Stimulated activated CD4-positive, alpha-beta T cell treated with anti-CD3 and anti-CD28 coated beads, TNF-alpha, amount 100 ng/mL, for 48 hours (primary cell): ENCODE measurements around the gene PLA2G4D.
A peak's percentile ranks its signal among the peaks of the same experiment; 100 is the strongest.

Experiments used
- DNase-seq, 3 donors: peaks; one replicate each; pipeline ENCODE4 v3.0.0-alpha.2; 2020; ENCODE audit warnings: low read depth in 3 of 3

Gene PLA2G4D

GRCh38 chr15:42090781-42091180, 3.6 kb downstream of the PLA2G4D start:
- no peak for DNase-seq

DNA sequence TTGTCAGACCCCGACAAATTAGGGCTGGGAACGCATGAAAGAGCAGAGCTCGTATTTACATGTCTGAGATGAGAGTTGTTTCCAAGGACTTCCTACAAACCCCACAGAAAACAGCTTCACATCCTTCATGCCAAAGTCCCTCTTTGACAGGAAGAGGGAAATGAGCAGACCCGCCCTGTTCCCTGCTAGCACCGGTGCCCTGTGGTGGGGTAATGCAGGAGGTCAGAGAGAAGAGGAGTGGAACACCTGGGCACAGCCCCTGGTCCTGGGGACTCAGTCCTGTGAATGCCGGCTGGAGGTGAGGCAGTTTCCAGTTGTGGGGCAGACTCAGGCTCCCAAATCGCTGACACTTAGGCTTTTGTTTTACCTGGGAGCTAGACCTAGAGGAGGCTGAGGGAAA, 4.0 kb downstream of the PLA2G4D start:
- DNase-seq = no peak

DNA sequence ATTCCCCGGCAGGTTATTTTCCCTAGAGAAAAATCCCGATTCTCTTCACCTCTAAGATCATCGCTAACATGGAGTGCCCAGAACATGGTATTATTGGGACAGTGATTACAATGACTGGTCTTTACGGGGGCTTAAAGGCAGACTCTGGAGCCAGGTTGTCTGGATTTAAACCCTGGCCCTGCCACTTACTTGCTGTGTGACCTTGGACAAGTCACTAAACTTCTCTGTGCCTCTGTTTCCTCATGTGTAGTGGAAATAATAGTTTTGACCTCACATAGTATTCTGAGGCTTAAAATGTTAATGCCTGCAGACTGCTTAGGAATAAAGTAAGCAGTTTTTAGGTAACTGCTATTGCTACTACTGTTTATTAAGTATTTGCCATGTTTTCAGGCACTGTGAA, 4.4 kb downstream of the PLA2G4D start:
- DNase-seq = no peak

- no peak for DNase-seq
These were observed 5.3 kb downstream of the PLA2G4D start for GRCh38 chr15:42088801-42089640.

GRCh38 chr15:42087926-42088800, 6.2 kb downstream of the PLA2G4D start:
- DNase-seq = no peak

GRCh38 chr15:42087460-42087859, 6.9 kb downstream of the PLA2G4D start:
- no peak for DNase-seq

- DNase-seq = no peak
These were observed 8.6 kb downstream of the PLA2G4D start for GRCh38 chr15:42085721-42086120.

GRCh38 chr15:42085236-42085605, 9.1 kb downstream of the PLA2G4D start:
- no peak for DNase-seq

DNA sequence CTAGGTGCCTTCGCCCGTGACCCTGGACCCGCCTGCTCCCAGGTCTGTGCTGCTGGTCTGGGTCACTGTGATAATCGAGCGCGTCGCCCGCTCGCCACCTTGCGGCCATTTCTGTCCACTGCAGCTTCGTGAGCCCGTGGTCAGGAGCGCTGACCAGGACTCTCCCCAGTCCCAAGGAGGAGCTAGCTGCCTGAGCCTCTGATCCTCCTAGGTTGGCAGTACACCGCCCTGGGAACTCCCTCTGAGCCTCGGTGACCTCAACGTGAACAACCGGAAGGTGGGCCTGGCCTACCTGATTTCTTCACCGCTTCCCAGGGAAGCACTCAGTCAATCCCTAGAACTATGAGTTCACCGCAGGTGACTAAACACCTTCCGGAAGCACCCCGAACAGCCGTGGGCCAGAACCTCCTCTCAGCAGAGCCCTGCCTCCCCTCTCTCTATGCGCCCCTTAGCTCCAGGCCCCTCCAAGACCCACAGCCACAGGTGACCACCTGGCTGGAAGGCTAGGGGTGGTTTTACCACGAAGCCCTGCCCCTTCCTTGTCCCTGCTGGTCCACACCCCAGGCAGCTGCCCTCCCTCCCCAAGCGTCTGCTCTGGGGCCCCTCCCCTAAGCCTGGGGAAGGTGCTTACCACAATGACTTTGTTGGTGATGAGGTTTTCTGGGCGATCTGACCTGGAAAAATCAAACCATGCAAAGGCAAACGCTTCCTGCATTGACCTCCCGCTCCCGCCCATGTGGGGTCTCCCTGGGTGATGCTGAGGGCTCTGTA, 9.7 kb downstream of the PLA2G4D start:
- DNase-seq = peak in 2 of 3 donors; percentile 2 to 17

DNA sequence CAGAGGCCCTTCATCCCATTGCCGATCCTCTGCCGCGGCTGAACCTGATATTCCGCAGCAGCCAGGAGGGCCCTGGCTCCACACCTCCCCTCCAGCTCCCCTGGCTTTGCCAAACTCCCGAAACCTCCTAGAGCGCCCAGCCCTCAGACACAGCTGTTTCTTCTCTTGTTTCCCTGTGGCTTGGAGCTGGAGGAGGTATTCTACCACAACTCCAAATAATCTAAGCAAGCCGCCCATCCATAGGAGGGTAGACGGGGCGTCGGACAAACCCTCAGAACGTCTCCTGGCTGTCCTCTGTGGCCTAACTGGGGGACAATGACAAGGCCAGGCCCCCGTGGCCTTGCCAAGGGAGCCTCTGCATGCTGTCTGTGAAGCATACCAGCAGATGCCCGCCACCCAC, 10.4 kb downstream of the PLA2G4D start:
- DNase-seq = no peak

- no peak for DNase-seq
These were observed 10.8 kb downstream of the PLA2G4D start for GRCh38 chr15:42083605-42083908.

- no peak for DNase-seq
These were observed 11.3 kb downstream of the PLA2G4D start for GRCh38 chr15:42082823-42083604.

DNA sequence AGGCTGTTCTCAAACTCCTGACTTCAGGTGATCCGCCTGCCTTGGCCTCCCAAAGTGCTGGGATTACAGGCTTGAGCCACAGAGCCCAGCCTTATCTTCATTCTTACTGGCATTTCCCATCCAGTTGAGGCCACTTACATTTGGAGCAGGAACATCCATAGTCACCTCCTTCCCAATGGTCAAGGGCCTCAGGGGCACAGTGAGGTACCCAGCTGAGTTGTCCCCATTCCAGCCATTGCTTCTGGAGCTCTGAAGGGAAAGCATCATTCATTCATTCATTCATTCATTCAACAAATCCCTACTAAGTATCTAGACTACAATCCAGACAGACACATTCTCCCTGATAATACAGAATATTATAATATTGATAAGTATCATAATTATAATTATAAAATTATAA, 12.2 kb downstream of the PLA2G4D start:
- DNase-seq = no peak

DNA sequence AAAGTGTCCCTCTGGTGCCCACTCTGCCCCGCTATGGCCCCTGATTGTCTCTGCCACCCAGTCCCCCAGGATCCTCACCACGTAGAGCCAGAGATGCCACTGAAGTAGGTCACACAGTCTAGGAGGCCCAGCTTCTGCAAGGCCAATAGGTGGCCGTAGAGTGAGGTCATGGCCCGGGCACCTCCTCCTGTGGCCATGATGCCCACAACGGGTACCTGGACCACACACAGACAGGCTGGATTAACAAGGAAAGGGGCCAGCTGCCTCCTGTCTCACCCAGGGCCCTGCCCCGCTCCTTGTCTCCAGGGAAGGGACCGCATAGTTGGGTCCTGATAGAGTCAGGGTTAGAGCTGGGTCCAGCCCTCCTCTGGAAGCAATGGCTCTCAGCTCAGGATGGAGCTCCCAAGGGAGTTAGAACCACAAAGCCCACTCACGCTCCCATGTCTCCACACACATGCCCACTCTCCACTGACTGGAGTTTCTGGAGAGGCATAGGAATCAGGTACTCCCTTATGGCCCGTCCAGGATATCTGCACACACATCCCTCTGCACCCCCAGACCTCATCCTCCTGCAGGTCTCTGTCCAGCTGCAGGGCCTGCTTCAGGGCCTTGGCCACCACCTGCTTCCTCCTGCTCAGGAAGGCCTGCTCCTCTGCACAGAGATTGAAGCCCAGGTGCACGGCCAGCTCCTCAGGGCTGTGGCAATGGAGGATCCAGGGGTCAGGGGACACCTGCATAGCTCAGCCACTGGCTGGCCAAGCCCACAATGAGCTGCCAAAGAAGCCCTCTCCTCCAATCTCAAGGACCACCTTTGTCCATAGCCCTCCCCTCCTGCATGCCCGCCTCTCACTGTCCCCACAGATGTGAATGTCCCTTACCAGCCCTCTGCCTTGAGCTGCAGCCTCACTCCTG, 13.2 kb downstream of the PLA2G4D start:
- no peak for DNase-seq

DNA sequence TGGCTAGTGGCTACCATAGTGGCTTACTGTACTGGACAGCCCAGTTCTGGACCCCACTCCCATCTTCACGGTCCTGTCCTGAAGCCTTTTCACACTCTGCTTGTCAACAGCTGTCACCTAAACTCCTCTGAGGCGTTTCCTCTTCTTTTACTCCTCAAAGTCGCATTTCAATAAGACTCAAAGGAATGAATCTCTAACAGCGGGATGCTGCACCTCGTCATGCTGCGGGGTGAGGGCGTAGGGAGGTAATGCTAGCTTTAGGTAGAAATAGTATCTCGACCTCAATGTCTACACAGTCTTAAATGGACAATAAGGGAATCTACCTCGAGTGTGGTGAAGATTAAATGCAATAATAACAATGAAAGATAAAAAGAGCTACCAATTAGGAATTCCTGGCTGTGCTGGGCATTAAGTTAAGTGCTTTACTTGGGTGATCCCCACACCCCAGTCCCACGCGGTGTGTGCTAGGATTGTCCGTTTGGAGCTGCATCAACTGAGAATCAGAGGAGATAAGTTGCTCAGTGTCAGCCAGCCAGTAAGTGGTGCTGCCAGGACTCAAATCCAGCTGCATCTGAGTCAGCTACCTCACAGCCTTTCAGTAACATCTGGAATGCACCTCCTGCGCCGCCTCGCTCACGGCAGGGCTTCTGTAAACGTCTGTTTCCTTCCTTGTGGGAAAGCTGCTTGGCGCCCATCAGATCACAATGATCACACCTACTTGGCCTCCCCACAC, 14.0 kb downstream of the PLA2G4D start:
- DNase-seq = no peak

DNA sequence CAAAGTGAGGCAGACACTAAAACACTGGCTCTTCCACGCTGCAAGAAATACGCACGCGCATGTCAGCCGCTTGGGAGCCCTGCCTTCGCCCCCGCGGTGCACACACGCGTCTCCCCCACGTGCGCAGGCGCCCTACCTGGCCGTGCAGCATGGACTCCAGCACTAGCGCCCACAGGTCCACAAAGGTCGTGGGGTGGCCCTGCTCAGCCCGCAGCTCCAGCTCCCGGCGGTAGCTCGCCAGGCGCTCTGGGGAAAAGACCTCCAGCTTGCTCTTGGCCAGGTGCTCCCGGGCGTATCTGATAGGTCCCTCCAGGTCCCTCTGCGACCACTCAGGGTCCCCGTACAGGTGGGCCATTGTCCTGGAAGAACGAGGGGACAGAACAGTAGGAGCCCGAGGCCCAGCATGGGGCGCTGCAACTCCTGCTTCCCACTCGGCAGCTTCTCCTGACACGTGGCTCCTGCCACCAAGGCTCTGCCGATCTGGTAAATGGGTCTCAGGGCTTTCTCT, 14.9 kb downstream of the PLA2G4D start:
- DNase-seq = no peak

DNA sequence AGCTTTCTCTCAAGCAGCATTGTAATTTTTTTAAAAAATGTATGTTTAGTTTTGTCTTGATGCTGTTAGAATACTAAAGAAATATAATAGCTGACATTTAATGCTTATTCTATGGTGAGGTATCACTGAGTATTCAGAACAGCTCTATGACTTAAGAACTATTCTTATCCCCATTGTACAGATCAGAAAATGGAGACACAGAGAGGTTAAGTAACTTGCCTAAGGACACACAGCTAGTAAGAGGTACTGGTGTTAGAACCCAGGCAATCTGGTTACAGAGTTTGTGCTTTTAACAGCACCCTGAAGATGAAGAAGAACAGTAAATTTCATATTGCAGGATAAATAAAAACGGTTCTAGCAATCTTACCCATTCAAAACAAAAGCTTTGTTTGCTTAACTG, 15.5 kb downstream of the PLA2G4D start:
- no peak for DNase-seq

GRCh38 chr15:42077689-42078088, 16.7 kb downstream of the PLA2G4D start:
- DNase-seq = no peak

GRCh38 chr15:42073418-42073817, 20.9 kb downstream of the PLA2G4D start:
- no peak for DNase-seq
